GM18951 (cell line): ENCODE results near the gene GALNT16.

Experiments
- POLR2A ChIP-seq: IDR thresholded peaks from 4 replicates; pipeline ENCODE4 v1.6.1; 2011; ENCODE audit warnings: mild to moderate bottlenecking; ENCODE audit not compliant: insufficient read length, insufficient read depth; ENCODE audit errors: extremely low read depth
- in situ Hi-C: fragments of 300-500 bp; cut with MboI; formaldehyde crosslinking; loops from one replicate; pipeline ENCODE4 v1.12.0; 2022; ENCODE audit warnings: low sequenced_read_pairs, mixed read lengths, inconsistent platforms; ENCODE audit not compliant: unreplicated experiment

The GALNT16 gene

DNA sequence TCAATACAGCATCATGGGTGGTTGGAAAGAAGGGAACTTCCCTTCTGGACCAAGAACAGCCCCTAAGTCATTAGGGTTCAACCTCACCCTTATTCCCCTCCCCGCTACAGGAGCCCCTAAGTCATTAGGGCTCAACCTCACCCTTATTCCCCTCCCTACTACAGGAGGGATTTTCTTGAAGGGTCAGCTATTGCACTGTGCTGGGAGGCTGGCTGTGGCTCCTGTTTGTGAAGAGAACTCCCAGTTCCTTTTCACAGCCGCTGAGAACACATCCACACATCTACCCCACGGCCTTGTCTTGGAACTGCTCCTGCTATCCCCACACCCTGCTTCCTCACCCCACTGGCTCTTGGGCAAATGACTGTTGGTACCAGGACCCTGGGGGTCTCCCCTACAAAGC, 93.2 kb downstream of the GALNT16 start:
- TF ChIP-seq POLR2A, result no peak
- in situ Hi-C loops, result no loop called here

DNA sequence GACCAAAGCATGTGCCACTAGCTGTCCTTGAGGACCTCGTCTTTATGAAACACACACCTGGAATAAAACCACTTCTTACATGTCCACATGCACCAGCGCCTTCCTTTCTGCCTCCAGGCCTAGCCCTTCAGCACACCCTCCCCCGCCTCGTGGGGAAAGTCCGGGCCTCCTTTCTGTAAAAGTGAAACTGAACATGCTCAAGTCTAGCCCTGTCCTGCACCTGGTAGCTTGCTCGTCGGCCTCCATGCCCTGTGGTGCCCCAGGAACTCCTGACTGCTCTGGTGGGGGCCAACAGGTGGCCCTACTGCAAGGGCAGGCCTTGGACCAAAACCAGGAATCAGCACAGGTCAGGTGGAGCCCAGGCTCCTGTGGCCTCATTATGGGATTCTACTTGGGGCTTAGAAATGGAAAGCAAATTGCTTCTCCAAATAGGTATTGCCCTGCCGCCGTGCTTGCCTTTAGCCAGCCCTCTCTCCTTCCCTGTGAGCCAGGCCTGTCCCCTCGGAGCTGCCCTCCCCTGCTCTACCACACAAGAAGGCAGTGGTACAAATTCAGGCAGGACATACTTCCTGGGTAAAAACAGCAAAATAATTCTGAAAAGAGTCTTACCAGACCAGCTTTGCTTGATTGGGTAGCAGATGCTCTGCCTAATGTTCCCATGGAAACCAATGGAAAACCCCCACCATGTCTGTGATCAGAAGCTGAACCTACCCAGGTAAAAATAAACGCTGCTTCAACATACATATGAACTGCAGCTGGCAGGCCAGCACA, 94.6 kb downstream of the GALNT16 start:
- no peak for TF ChIP-seq POLR2A
- in situ Hi-C loops, result no loop called here

DNA sequence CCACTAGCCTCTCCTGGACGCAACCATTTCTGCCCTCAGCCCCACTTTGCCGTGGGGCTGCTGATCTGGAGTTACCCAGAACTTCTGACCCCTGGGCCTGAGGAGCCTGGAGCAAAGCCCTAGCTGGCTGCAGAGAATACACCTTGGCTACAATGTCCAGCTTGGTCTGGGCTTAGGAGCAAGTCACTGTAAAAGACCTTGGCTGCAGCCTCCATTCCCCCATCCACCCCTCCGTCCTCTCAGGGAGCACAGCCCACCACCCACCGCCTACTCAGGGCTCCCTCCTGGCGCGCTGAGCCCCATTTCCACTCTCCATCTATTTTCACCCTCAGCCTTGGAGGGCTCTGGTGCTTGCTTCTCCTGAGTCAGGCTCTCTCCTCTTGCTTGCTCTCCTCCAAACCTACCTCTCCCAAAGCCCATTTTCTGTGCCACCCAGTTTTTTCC, 95.2 kb downstream of the GALNT16 start:
- TF ChIP-seq POLR2A, result no peak
- in situ Hi-C loops, result no loop called here

DNA sequence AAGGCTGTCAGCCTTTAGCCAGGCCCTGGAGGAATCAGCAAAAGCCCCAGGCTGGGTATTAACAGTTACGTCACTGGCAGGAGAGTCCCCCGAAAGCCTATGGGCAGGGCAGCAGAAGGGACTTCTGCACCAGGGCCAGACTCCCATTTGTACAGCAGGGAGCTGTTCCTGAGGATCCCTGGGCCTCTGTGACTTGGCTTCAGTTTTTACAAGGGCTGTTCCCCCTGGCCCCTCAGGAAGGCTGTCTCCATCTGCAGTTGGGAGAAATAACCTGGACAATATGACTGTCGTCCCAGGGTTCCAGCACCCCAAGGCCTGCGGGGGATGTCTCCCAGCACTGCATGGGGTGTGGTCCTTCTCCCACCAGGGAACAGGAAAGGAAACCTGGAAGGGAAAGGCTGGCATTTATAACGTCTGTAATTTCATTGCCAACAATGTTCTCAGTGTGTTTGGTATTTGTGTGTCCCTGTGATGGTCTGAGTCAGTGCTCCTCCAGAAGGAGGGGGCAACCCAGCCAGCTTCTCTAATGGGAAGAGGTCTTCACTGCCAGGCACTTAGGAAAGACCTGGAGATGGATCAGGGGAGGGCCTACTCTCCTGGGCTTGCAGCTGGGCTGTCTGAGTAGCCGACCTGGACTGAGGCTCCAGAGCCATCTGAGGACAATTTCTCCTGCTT, 95.8 kb downstream of the GALNT16 start:
- in situ Hi-C loops, result no loop called here
- TF ChIP-seq POLR2A, result no peak

DNA sequence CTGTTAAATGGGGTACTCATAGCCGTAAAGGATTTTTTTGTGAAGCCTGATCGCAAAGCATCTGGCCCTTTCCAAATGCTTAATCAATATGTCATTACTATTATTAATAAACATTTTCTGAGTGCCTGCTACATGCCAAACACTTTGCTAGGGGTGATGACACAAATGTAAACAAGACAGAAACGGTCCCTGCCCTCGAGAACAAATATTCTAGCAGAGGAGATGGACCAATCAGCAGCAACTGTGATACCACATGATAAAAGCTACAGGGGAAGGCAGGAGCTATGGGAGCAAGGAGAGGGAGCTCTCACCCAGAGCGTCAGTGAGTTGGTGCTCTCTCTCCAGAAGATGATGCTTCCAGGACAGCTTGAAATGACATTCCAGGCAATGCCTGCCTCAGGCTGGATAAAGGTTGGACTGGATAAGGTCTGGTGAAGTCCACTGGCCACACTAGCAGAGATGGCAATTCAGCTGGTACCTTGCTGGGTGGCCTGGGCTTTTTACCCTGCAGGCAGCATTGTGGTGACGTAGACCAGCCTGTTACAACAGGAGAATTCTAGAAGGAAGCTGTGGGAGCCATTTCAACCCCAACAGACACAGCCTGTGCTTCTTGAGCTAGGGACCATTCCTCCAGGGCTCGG, 97.1 kb downstream of the GALNT16 start:
- in situ Hi-C loops, result no loop called here
- TF ChIP-seq POLR2A, result no peak

DNA sequence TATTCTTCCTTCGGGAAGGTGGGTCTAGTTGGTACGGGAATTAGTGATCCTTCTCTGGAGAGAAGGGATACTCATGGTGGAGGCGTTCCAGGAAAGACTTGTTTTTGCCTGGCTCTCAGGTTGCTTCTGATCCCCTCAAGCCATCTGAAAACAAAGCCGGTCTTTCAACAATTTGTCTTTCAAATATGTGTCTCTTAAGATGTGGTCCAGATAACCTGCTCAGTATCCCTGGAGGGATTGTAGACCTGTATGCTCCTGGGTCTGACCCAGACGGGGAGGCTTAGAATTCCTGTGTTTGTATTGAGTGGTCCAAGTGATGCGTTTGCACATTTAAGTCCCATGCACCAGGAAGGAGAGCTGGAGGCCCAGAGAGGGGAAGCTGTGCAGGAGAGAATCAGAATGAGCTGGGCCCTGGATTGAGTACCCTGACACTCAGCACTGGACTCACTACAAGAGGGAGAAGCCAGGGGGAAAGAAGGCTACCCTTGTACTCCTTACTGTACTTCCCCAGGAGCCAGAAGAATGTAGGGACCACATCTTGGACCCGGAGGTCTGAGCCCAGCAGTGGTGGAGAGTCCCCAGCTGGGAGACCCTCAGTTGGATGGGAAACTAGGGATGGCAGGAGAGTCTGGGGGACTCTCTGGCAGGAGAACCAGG, 97.7 kb downstream of the GALNT16 start:
- in situ Hi-C loops, result no loop called here
- no peak for TF ChIP-seq POLR2A

DNA sequence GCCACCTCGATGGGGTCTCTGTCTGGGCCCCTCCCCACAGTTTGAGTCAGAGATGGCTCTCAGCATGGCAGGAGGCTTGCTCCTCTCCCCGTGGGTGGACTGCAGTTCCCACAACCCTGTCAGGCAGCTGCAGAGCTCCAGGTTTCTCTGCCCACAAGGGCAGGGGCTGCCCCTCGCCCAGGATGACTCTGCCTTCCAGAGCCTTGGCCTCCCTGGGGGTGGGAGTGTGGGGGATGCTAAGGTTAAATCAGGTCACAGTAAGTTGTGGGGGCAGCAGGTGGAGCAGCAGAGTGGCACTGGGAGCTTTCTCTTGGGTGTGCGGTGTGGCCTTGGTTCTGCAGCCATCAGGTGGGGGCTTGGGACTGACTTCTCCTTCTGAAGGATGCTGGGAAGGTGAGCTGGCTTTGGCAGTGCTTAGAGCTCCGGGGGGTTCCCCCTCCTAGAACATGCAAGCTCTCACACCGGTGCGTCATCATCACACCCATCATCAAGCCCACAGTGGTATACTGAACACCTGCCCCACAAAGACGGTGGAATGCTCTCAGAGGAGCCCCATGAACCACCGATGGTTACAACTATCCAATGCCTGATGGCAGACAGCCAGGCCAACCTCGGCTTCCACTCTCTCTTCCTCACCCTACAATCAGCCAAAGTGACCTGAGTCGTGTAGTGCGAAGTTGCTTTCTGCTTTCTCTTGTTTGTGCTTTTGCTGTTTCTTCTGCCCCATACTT, 98.4 kb downstream of the GALNT16 start:
- in situ Hi-C loops, result no loop called here

DNA sequence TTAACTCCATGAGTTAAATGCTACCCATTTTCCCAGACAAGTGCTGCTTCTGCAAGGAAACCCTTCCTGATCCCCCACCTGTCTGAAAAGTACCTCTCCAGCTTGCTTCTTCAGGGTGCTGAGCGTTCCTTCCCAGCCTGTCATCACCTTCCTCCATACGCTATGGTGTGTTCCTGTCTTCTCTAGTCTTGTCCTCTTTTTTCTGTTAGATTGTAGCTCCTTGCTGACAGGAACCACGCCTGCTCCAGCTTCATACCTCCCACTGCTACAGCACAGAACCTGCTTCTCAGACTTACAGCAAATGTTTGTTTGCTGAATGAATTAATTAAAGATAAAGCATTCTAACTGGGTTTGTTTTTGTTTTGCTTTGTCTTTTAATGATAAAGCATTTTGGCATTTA, 99.0 kb downstream of the GALNT16 start:
- in situ Hi-C loops, result no loop called here
- no peak for TF ChIP-seq POLR2A

More for the DNA sequence above, 98.4 kb downstream of the GALNT16 start:
- TF ChIP-seq POLR2A, result no peak

DNA sequence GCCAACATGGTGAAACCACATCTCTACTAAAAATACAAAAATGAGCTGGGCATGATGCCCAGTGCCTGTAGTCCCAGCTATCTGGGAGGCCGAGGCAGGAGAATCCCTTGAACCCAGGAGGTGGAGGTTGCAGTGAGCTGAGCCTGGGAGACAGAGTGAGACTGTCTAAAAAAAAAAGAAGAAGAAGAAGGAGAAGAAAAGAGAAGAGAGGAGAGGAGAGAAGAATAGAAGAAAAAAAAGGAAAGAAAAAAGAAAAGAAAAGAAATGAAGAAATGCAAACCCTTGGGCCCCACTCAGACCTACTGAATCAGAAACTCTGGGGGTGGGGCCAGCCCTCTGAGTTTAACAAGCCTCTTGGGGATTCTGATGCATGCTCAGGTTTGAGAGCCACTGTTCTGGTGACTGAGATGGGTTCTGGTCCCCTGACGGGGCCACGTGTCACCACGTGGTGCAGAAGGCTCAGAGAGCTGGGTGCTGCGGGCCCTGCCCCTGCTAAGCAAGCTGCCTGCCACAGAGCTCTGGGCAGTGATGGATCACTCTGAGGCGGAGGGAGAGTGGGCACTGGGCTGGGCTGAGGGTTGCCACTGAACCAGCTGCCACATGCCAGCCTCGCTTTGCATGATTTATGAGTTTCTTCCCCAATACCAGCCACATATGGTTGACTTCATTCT, 100.6 kb downstream of the GALNT16 start:
- in situ Hi-C loops, result no loop called here
- TF ChIP-seq POLR2A, result no peak

DNA sequence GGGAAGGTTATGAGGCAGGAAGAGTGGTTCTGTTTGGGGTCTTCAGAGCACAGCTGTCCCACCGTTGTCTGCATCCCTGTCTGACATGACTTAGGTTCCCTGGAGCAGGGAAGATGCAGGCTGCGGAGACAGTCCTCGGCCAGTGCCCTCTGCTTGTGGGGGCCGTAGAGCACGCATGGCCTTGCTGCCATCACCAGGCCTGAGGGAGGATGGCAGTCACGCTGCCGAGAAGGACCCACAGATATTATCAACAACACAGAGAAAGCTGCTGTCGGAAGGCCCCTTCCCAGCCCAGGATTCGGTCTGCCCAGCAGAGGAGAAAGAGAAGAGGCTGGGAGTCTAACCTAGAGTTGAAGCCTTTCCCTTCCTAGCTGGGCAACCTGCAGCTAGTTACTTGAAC, 103.1 kb downstream of the GALNT16 start:
- TF ChIP-seq POLR2A, result no peak
- in situ Hi-C loops, result no loop called here

DNA sequence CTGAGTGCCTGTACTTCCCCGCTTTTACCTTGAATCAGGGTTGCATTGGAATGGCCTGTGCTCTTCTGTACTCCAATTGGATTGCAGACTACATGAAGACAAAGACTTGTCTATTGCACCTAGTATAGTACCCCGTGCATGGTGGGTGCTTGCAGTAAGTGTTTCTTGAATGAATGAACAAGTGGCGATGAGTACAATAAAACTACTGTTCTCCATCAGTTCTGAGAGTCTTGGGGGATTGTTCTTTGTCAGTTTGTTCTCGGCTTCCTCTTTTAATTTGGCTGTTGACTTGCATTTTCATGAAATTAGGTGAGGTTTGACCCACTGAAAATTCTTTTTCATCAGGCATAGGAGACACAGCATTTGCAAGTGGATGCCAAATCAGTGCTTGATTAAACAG, 104.0 kb downstream of the GALNT16 start:
- TF ChIP-seq POLR2A, result no peak
- in situ Hi-C loops, result no loop called here

DNA sequence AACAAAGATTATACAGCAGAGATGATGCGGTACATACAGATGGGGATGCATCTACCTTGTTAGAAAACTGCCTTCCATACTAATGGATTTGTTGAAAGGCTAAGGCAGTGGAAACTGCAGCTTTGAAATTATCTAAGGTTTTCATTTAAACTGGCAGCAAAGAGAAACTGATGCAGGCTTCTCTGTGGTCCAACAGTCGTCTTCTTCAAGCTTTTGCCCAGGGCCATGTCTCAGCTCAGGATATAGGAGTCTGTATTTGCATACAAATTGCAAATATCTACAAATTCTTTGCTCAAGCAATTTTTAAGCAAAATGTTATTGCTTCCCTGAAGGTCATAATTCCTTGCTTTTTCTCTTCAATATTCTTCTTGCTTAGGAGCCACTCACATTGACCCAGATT, 104.4 kb downstream of the GALNT16 start:
- in situ Hi-C loops, result no loop called here
- TF ChIP-seq POLR2A, result no peak
